ENCODE measurements around the gene PTPN11. TPM values are rescaled to one million over a fixed set of nuclear protein-coding genes. Genes with fewer than 3 reads are reported as not detected.
"Not testable (repeated sequence)": the region's sequence is repeated elsewhere in the genome, so short reads cannot be mapped to it uniquely, and the experiment has no call there.

PTPN11 gene
- total and polyA plus RNA-seq, 4 donors = 23.3 to 101 (median 44.3) TPM

DNA sequence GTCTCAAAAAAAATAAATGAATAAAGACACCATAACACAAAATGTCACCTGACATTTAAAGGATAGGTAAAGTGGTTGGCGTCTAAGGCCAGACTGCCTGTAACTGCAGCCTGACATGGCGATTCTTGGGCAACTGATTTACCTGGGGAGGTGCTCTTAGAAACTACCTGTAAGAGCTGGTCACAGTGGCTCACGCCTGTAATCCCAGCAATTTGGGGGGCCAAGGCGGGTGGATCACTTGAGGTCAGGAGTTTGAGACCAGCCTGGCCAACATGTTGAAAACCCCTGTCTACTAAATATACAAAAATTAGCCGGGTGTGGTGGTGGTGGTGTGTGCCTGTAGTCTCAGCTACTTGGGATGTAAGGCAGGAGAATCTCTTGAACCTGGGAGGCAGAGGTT, 17.7 kb upstream of the PTPN11 start:
- no peaks in the 10 kb centered on the region for H3K9me3 ChIP-seq (ENCODE audit: control insufficient read depth in 4 of 4, insufficient read depth in 3 of 4, low read length in 3 of 4)
- TF ChIP-seq CTCF (IDR thresholded peaks at IDR 0.05; ENCODE audit: control extremely low read depth, extremely low read depth) = no peak
- DNase-seq (no peak), ATAC-seq (ENCODE audit: insufficient read depth, low FRiP score) (no peak)
- H3K27ac ChIP-seq (ENCODE audit: low read depth in 1 of 2, low read length in 1 of 2) = no peak overlapping the region
- no peaks in the 10 kb centered on the region for H3K4me1 ChIP-seq (ENCODE audit: control insufficient read depth in 5 of 5, insufficient read depth in 5 of 5, low read length in 5 of 5)
- H3K4me3 ChIP-seq = no peak overlapping the region
- no peaks in the 10 kb centered on the region for H3K27me3 ChIP-seq (ENCODE audit: control insufficient read depth in 3 of 3, insufficient read depth in 3 of 3, low read length in 2 of 3)
- no peak overlapping the region for H3K9ac ChIP-seq (ENCODE audit: insufficient read depth in 1 of 2, low read length in 2 of 2)
- H3K36me3 ChIP-seq (ENCODE audit: control insufficient read depth in 4 of 4, insufficient read depth in 4 of 4, low read length in 4 of 4) = peaks cover 4 to 11% (median 9%) of the 10 kb centered on the region in 4 donors
- 94 to 96% methylated on average over 5 of the region's 5 CpGs for WGBS, 2 donors

DNA sequence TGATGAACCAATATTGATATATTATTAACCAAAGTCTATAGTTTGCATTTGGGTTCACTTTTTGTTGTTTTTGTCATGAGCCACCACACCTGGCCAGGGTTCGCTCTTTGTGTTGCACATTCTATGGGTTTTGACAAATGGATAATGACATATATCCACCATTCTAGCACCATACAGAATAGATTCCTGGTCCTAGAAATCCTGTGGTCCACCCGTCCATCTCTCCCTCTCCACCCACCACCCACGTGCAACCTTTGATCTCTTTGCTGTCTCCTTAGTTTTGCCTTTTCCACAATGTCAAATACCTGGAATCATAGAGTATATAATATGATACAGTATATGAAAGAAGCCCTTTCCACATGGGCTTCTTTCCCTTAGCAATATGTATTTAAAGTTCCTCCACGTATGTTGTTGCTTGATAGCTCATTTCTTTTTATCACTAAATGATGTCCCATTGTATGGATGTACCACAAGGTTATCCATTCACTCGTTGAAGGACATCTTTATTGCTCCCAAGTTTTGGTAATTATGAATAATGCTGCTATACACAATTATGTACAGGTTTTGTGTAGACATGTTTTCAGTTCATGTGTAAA, 16.7 kb upstream of the PTPN11 start:
- H3K9me3 ChIP-seq (ENCODE audit: control insufficient read depth in 4 of 4, insufficient read depth in 3 of 4, low read length in 3 of 4) = no peaks in the 10 kb centered on the region
- peaks cover 10 to 18% (median 16%) of the 10 kb centered on the region in 4 donors for H3K36me3 ChIP-seq (ENCODE audit: control insufficient read depth in 4 of 4, insufficient read depth in 4 of 4, low read length in 4 of 4)
- ATAC-seq (ENCODE audit: insufficient read depth, low FRiP score) (no peak), DNase-seq (no peak)
- no peak for TF ChIP-seq CTCF (IDR thresholded peaks at IDR 0.05; ENCODE audit: control extremely low read depth, extremely low read depth)
- 65 to 78% methylated on average over 5 of the region's 5 CpGs for WGBS, 2 donors
- no peaks in the 10 kb centered on the region for H3K27me3 ChIP-seq (ENCODE audit: control insufficient read depth in 3 of 3, insufficient read depth in 3 of 3, low read length in 2 of 3)
- H3K9ac ChIP-seq (ENCODE audit: insufficient read depth in 1 of 2, low read length in 2 of 2) = no peak overlapping the region
- no peak overlapping the region for H3K4me3 ChIP-seq
- H3K27ac ChIP-seq (ENCODE audit: low read depth in 1 of 2, low read length in 1 of 2) = no peak overlapping the region
- H3K4me1 ChIP-seq (ENCODE audit: control insufficient read depth in 5 of 5, insufficient read depth in 5 of 5, low read length in 5 of 5) = no peaks in the 10 kb centered on the region

DNA sequence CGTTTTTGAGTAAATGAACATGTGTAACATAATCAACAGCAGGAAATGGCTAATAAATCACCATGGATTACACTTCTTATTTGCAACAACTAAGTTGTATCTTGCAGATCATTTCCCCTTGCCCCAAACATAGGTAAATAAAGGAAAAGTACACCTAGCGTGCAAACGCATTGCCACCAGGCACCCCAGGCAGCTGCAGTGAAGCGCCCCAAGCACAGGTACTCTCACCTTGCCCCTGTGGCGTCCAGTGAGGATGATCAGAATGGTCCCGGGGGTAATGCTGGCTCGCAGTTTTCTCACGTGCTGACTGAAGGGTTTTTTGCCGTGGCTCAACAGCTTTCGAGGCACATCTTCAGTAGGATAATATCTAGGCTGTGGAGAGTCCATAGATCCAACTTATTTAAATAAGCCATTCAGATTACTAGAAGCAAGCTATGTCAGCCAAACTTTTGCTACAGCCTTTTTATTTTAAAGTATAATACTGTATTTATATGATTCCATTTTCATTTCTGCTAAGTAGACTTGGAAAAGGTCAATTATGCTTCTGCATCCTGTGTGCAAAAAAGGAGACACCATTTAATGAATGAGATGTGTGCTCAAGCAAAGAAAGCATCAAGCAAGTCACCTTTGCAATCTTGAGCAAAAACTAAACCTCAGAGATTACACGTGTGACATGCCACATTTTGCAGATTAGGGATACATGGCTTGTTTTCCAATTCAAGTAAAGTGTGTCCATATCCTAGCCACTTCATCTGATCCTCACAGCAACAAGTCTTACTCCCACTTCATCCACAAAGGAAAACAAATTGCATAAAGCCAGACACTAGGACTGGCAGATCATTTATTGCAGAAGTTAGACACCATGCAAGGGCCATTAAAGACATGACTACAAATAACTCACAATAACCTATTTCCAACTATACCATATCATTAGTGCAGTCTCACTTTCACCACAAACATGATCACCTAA, 11.9 kb upstream of the PTPN11 start:
- no peak for ATAC-seq (ENCODE audit: insufficient read depth, low FRiP score)
- peak overlapping the region in 1 of 2 donors; percentile 35 for H3K9ac ChIP-seq (ENCODE audit: insufficient read depth in 1 of 2, low read length in 2 of 2)

GRCh38 chr12:112407683-112408082, 11.1 kb upstream of the PTPN11 start:
- H3K4me3 ChIP-seq; ATAC-seq (ENCODE audit: insufficient read depth, low FRiP score); H3K27ac ChIP-seq (ENCODE audit: low read depth in 1 of 2, low read length in 1 of 2); H3K27me3 ChIP-seq (ENCODE audit: control insufficient read depth in 3 of 3, insufficient read depth in 3 of 3, low read length in 2 of 3); DNase-seq; H3K9me3 ChIP-seq (ENCODE audit: control insufficient read depth in 4 of 4, insufficient read depth in 3 of 4, low read length in 3 of 4): not testable (repeated sequence)
- Histone ChIP-seq H3K4me1 (ENCODE audit: control insufficient read depth in 5 of 5, insufficient read depth in 5 of 5, low read length in 5 of 5) (peaks cover 0 to 16% (median 2%) of the 10 kb centered on the region in 5 donors), H3K9ac (ENCODE audit: insufficient read depth in 1 of 2, low read length in 2 of 2) (peak overlapping the region in 1 of 2 donors; percentile 35), H3K36me3 (ENCODE audit: control insufficient read depth in 4 of 4, insufficient read depth in 4 of 4, low read length in 4 of 4) (peaks cover 20 to 29% (median 22%) of the 10 kb centered on the region in 4 donors)
- 87 to 96% methylated on average over 6 of the region's 6 CpGs for WGBS, 2 donors

More for the DNA sequence above, 11.9 kb upstream of the PTPN11 start:
- no peak for DNase-seq
- Histone ChIP-seq H3K4me1 (ENCODE audit: control insufficient read depth in 5 of 5, insufficient read depth in 5 of 5, low read length in 5 of 5) (peaks cover 0 to 16% (median 2%) of the 10 kb centered on the region in 5 donors), H3K36me3 (ENCODE audit: control insufficient read depth in 4 of 4, insufficient read depth in 4 of 4, low read length in 4 of 4) (peaks cover 20 to 29% (median 22%) of the 10 kb centered on the region in 4 donors), H3K4me3 (no peak overlapping the region), H3K27ac (ENCODE audit: low read depth in 1 of 2, low read length in 1 of 2) (no peak overlapping the region), H3K9me3 (ENCODE audit: control insufficient read depth in 4 of 4, insufficient read depth in 3 of 4, low read length in 3 of 4) (no peaks in the 10 kb centered on the region), H3K27me3 (ENCODE audit: control insufficient read depth in 3 of 3, insufficient read depth in 3 of 3, low read length in 2 of 3) (no peaks in the 10 kb centered on the region)
- 77 to 80% methylated on average over 11 of the region's 11 CpGs for WGBS, 2 donors
- TF ChIP-seq CTCF (IDR thresholded peaks at IDR 0.05; ENCODE audit: control extremely low read depth, extremely low read depth) = no peak

Data from lung (tissue), 12 donors.